NCI-H2029 treated with DMSO at 0.1 percent for 48 hours (cell line): ENCODE data around the gene DOCK3.
A peak's percentile ranks its signal among the peaks of the same experiment; 100 is the strongest.

Experiments used
- DNase-seq: peaks from one replicate; lab custom pipeline; 2025; lab: John Stamatoyannopoulos, UW

DOCK3 gene

DNA sequence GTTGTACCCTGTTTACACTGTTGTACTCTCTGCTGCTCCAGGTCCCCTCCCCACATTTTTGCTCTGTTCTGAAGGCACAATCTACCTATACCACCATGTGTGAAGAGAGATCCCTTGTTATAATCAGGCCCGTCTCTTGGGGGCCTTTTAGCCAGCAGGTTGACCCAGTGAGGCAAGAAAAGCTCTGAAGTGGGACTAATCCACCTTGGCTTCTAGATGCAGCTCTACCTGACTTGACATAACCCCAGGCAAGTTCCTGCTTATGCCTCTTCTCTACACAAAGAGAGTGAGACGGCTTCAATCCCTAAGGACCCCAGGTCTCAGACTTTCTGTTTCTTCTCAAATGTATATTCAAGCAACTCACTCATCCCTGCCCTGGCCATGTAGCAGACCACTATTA lies 653.5 kb downstream of the DOCK3 start:
- DNase-seq, result no peak

DNA sequence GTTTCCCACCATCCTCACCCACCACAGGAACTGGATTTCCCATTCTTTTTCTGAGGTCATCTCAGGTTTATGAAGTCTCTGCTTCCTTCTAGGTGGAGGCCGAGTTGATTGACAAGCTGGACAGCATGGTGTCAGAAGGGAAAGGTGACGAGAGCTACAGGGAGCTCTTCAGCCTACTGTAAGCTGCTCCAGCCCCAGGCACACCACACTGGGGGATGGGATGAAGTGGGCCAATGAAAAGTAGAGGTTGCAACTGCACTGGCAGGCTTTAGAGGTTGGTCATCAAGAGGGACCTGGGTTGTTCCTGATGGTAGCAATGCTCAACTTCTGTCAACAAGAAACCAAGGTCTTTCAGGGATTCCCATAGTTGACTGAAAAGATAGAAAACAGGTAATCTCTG lies 655.3 kb downstream of the DOCK3 start:
- no peak for DNase-seq

DNA sequence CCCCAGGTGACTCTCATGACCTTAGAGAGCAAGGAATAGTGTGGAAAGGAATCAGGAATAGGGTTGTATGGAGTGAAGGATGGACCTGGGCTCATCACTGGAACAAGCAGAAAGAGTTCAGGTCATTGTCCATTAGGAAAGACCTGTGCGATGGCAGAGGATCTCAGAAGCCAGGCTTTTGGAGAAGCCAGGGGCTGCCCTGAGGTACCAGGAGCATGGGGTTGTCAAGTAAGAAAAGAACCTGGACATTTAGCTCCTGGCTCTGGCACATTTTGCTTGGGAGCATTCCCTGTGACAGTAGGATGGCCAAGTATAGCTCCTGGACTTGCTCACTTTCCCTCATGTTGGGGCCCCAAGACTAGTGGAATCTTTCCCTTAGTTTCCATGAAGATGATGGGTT lies 657.4 kb downstream of the DOCK3 start:
- no peak for DNase-seq

- DNase-seq, result no peak
Observed at GRCh38 chr3:51333021-51333420, 658.3 kb downstream of the DOCK3 start.

DNA sequence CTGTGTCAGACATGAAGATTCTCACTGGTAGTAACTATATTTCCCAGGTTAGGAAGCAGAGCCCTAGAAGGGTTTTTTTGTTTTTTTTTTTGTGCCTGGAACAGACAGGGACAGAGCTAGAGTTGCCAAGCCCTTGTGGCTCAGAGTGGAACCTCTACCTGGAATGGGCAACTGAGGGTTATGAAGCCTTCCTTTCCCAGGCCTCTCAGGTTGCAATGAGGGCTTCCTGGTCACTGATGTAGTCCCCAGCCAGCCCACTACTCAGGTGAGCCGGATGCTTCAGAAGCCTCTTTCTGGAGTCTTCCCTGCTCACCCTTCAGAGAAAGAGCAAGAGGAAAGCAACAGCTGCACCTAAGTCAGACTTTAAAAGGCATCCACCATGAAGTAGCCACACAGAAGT lies 661.5 kb downstream of the DOCK3 start:
- no peak for DNase-seq

GRCh38 chr3:51337666-51338065 lies 662.9 kb downstream of the DOCK3 start:
- no peak for DNase-seq

DNA sequence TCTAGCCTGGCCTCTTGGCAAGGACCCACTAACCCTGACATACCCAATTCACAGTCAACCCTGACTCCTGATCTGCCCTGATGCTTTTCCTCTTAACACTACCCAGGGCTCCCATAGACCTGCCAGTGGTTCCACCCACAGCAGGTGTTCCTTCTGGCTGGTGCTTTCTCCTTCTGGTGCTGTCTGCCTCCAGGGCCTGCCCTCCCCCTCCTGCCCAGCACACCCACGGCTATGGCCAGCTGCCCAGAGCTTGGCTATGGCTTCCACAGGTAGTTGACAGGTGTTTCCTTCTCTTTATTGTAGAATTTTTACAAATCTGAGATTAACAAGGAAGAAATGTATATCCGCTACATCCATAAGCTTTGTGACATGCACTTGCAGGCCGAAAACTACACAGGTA lies 663.9 kb downstream of the DOCK3 start:
- DNase-seq, result peak; percentile 46

GRCh38 chr3:51340013-51340829 lies 665.5 kb downstream of the DOCK3 start:
- no peak for DNase-seq

DNA sequence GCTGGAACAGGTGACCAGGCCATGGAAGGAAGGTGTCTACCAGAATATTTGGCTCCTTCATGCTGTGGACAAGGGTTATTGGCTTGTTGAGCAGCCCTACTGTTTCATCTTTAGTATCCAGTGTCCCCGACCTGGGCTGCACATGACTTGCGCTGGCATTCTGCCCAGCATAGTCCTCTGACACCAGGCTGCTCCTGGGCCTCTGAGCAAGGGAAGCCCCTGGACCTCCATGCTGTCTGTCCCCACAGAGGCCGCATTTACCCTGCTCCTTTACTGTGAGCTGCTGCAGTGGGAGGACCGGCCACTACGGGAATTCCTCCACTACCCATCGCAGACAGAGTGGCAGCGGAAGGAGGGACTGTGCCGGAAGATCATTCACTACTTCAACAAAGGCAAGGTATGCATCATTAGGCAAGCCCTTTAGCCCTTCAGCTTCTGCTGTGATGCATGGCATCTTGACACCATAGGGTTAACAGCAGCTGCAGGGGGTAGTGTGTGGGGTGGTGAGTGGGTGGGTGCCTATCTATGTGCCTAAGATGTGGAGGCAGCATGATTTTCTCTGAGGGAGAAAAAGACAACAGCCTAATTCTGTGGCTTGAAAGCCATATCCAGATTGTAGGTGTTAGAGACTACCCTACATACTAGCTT lies 666.4 kb downstream of the DOCK3 start:
- DNase-seq, result no peak

- DNase-seq, result no peak
Observed at GRCh38 chr3:51343918-51344687, 669.4 kb downstream of the DOCK3 start.

DNA sequence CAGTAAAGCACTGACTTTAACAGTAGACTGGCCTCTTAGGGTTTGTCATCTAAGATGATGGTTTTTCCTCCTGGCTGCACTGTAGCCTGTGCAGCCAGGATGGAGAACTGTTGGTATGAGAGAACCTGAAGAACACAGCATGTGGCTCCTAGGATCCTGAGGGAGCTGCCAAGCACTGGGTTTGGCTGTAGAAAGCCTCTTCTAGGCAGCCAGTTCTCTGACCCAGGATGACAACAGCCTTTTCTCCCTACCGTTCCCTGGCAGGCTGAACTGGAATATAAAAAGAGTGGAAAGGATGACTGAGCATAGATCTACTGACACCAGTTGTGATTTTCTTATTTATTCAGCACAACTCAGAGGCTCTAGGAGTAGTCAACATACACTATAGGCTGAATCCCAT lies 676.0 kb downstream of the DOCK3 start:
- DNase-seq, result no peak

- no peak for DNase-seq
Observed at GRCh38 chr3:51353131-51353530, 678.4 kb downstream of the DOCK3 start.

- DNase-seq, result no peak
Observed at GRCh38 chr3:51353691-51354090, 679.0 kb downstream of the DOCK3 start.

- DNase-seq, result no peak
Observed at GRCh38 chr3:51354172-51354571, 679.4 kb downstream of the DOCK3 start.

- DNase-seq, result no peak
Observed at GRCh38 chr3:51354731-51355615, 680.2 kb downstream of the DOCK3 start.

DNA sequence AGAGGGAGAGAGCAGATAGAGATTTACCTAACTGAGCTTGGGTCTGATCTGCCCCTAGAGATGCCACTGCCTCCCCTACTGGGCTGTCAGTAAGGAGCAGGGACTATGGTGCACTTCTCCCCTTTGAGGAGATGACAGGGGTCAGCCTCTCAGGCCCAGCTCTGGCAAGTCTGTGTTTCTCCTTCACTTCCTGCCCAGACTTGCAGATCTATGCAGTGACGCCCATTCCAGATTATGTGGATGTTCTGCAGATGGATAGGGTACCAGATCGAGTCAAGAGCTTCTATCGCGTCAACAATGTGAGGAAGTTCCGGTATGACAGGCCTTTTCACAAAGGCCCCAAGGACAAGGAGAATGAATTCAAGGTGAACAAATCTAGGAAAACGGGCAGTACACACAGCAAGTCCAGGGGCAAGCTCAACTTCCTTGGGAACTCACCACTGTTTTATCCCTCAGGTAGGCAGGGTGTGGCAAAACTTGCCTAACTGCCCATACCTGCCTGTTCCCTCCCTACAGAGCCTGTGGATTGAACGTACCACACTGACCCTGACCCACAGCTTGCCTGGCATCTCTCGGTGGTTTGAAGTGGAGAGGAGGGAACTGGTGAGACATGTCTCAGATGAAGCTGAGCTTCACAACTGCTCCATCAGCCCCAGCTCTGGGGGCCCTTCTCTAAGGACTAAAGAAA lies 681.3 kb downstream of the DOCK3 start:
- no peak for DNase-seq

GRCh38 chr3:51357856-51358255 lies 683.1 kb downstream of the DOCK3 start:
- no peak for DNase-seq

DNA sequence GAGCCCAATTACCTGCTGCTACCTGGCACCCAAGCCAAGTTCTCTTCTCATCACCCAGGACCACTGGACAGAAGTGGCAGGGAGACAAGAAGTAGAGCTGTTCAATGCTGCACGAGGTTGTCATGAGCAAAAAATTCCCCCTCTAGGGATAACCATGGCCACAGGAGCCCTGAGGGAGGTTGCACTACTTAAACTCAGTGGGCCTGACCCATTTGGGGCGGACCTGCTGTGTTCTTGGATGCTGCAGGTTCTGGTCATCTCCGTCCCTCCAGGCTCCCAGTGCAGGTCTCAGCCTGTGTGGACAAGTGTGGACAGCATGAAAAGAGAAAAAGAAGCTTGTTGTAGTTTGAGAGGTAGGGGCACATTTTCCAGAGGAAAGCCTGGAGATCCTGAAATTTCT lies 684.3 kb downstream of the DOCK3 start:
- DNase-seq, result no peak

- DNase-seq, result no peak
Observed at GRCh38 chr3:51360806-51361205, 686.1 kb downstream of the DOCK3 start.

DNA sequence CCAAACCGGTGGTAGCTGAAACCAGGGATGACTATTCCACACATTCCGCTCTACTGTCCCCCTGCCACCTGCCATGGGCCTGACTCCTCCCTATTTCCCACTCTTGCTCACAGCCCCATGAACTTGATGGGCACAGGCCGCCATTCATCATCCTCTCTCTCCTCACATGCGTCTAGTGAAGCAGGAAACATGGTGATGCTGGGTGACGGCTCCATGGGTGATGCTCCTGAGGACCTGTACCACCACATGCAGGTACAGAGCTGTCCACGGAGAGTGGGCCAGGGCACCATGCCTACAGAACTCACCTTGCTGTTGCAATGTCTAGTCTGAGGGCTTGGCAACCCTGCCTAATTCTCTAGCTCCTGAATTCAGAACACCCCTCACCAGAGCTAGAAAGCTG lies 687.0 kb downstream of the DOCK3 start:
- no peak for DNase-seq

DNA sequence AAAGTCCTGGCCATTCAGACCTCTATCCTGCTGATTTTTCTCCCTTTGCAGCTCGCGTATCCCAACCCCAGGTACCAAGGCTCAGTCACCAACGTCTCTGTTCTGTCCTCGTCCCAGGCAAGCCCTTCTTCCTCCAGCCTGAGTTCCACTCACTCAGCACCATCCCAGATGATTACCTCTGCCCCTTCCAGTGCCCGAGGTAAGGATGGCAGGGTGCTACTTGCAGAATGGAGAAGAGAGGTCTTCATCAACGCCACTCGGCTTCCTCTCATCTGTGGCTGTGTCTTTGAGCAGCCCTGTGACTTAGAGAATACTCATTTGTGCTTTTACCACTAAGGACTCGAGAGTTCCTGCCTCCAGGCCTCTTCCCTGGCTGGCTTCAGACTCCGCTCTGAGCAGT lies 687.7 kb downstream of the DOCK3 start:
- DNase-seq, result no peak
